Left cardiac atrium (tissue), 4 donors: ENCODE measurements around the gene RPS18. TPM values are rescaled to one million over a fixed set of nuclear protein-coding genes. Genes with fewer than 3 reads are reported as not detected.
A peak's percentile ranks its signal among the peaks of the same experiment; 100 is the strongest.

Source experiments
- ATAC-seq, 2 donors: fragments of 200-7000 bp; cut with Tn5 transposase; one replicate each; pipeline ENCODE4 v1.9.1; 2020; ENCODE audit warnings: mild to moderate bottlenecking in 2 of 2, moderate library complexity in 2 of 2
- DNase-seq: peaks from one replicate; pipeline ENCODE4 v3.0.0-alpha.2; 2020
- intact Hi-C, 2 donors: fragments of 100-400 bp; cut with DNase I; formaldehyde crosslinking; loops; one replicate each; pipeline versions ENCODE4 v1.14.1 to v1.15.1; 2022 to 2023
- total RNA-seq, 2 donors: library from RNA; stranded (reverse); fragmentation: NEBNext Ultra II Directional; extraction: Animal tissue kit (Norgen Biotek cat#: 25700); gene quantifications; one replicate each; pipeline ENCODE4 v1.2.1, GENCODE V29; 2021
- donor health status: DM: no; HTN: yes; CAD: no.
- donor health status: DM: no; HTN: yes; CAD: no; lungs with severe emphysema.
- donor health status: DM: yes; HTN: yes; CAD: no.
- donor health status: Dilated cardiomyopathy.

RPS18 gene
- total RNA-seq, 2 donors from 2014 or later, result 1,167 to 1,230 TPM

GRCh38 chr6:33286946-33287914 is 15.4 kb downstream of the RPS18 start:
- no peak for ATAC-seq
- DNase-seq, result no peak
- intact Hi-C loops, result no loop called here

GRCh38 chr6:33288141-33288920 is 16.5 kb downstream of the RPS18 start:
- intact Hi-C loops, result no loop called here
- DNase-seq (no peak), ATAC-seq (peak in 1 of 2 donors; percentile 1)

- intact Hi-C loops, result no loop called here
Measured at GRCh38 chr6:33288921-33289783, 17.3 kb downstream of the RPS18 start, which contains the start of the genes PFDN6 and WDR46. Gene PFDN6, plus strand, starts transcription at chr6:33289601. Its CDS starts 256 bp downstream, at chr6:33289857. Gene WDR46, minus strand, starts transcription at chr6:33289239. Its CDS starts 69 bp downstream, at chr6:33289170.

GRCh38 chr6:33289784-33290315 is 18.0 kb downstream of the RPS18 start:
- ATAC-seq (peak in 1 of 2 donors; percentile 1), DNase-seq (no peak)
- intact Hi-C loops, result no loop called here

More at GRCh38 chr6:33288921-33289783, 17.3 kb downstream of the RPS18 start, which contains the start of the genes PFDN6 and WDR46:
- ATAC-seq, result peak; percentile 96
- DNase-seq, result peak; percentile 83

GRCh38 chr6:33290459-33290858 is 18.6 kb downstream of the RPS18 start:
- intact Hi-C loops, result no loop called here
- no peak for ATAC-seq
- DNase-seq, result no peak

GRCh38 chr6:33292996-33293682 is 21.3 kb downstream of the RPS18 start:
- no peak for DNase-seq
- ATAC-seq, result no peak
- intact Hi-C loops, result no loop called here

GRCh38 chr6:33294086-33294823 is 22.4 kb downstream of the RPS18 start:
- intact Hi-C loops, result no loop called here
- DNase-seq, result no peak

GRCh38 chr6:33295621-33296369 is 23.9 kb downstream of the RPS18 start:
- intact Hi-C loops, result no loop called here
- no peak for DNase-seq

More at GRCh38 chr6:33294086-33294823, 22.4 kb downstream of the RPS18 start:
- ATAC-seq, result no peak

GRCh38 chr6:33296797-33297405 is 25.0 kb downstream of the RPS18 start:
- DNase-seq (no peak), ATAC-seq (no peak)
- intact Hi-C loops, result no loop called here

More at GRCh38 chr6:33295621-33296369, 23.9 kb downstream of the RPS18 start:
- no peak for ATAC-seq

- peak in 1 of 2 donors; percentile 2 for ATAC-seq
- intact Hi-C loops, result no loop called here
- DNase-seq, result peak; percentile 52
Measured at GRCh38 chr6:33297406-33297955, 25.6 kb downstream of the RPS18 start.

- ATAC-seq, result peak; percentile 42 to 64
- DNase-seq, result peak; percentile 80
- intact Hi-C loops, result no loop called here
Measured at GRCh38 chr6:33297956-33298772, 26.3 kb downstream of the RPS18 start.

GRCh38 chr6:33298773-33299236 is 26.9 kb downstream of the RPS18 start, which contains the start of gene RGL2:
Gene RGL2, minus strand, starts transcription at chr6:33298942. Its CDS starts 332 bp downstream, at chr6:33298610.
- intact Hi-C loops, result no loop called here
- DNase-seq (peak; percentile 91), ATAC-seq (peak; percentile 77 to 81)

- ATAC-seq (peak; percentile 76 to 84), DNase-seq (peak; percentile 95)
- intact Hi-C loops, result no loop called here
Measured at GRCh38 chr6:33299237-33299944, 27.5 kb downstream of the RPS18 start.

- intact Hi-C loops, result no loop called here
- no peak for ATAC-seq
- DNase-seq, result no peak
Measured at GRCh38 chr6:33301877-33302276, 30.0 kb downstream of the RPS18 start.
